Lower leg skin (tissue), 4 donors: Measurements from ENCODE around the gene FOXR1. TPM values are rescaled to one million over a fixed set of nuclear protein-coding genes. Genes with fewer than 3 reads are reported as not detected.

Experiments
- DNase-seq, 2 donors: peaks; one replicate each; pipeline ENCODE4 v3.0.0-alpha.2; 2019; ENCODE audit warnings: low spot score in 2 of 2
- H3K4me3 ChIP-seq: fragments of 200-600 bp; sonication (generic); 2 replicates; pipeline ENCODE4 v1.5.1; 2017; ENCODE audit warnings: mild to moderate bottlenecking, low read depth; ENCODE audit not compliant: poor library complexity, severe bottlenecking
- POLR2A ChIP-seq, 2 donors: fragments of 450-650 bp; IDR thresholded peaks; one replicate each; pipeline ENCODE4 v1.6.1; 2016 to 2017; ENCODE audit warnings: antibody characterized with exemption in 2 of 2, mild to moderate bottlenecking in 1 of 2, moderate library complexity in 1 of 2
- WGBS, 2 donors: methylation state at CpG; one replicate each; pipeline ENCODE4 v1.1.5; 2018; 5-methylcytosine and 5-hydroxymethylcytosine counted together
- intact Hi-C: fragments of 100-400 bp; cut with DNase I; formaldehyde crosslinking; loops from one replicate; pipeline ENCODE4 v1.15.0; 2023; ENCODE audit warnings: low total_unique reads
- total RNA-seq, 4 donors: library from RNA; depleted of rRNA; stranded (reverse); fragments of >200 nt; gene quantifications; one replicate each; pipeline ENCODE4 v1.1.0, GENCODE V29; 2016
- TF ChIP-seq, protein P1 (sequence below), 3 donors: fragments of 450-650 bp; IDR thresholded peaks; one replicate each; pipeline ENCODE4 v1.5.1; 2016; ENCODE audit warnings: antibody characterized with exemption in 3 of 3, mild to moderate bottlenecking in 3 of 3, moderate library complexity in 2 of 3

Gene FOXR1
- total RNA-seq, 4 donors from 2014 or later, result not detected

DNA sequence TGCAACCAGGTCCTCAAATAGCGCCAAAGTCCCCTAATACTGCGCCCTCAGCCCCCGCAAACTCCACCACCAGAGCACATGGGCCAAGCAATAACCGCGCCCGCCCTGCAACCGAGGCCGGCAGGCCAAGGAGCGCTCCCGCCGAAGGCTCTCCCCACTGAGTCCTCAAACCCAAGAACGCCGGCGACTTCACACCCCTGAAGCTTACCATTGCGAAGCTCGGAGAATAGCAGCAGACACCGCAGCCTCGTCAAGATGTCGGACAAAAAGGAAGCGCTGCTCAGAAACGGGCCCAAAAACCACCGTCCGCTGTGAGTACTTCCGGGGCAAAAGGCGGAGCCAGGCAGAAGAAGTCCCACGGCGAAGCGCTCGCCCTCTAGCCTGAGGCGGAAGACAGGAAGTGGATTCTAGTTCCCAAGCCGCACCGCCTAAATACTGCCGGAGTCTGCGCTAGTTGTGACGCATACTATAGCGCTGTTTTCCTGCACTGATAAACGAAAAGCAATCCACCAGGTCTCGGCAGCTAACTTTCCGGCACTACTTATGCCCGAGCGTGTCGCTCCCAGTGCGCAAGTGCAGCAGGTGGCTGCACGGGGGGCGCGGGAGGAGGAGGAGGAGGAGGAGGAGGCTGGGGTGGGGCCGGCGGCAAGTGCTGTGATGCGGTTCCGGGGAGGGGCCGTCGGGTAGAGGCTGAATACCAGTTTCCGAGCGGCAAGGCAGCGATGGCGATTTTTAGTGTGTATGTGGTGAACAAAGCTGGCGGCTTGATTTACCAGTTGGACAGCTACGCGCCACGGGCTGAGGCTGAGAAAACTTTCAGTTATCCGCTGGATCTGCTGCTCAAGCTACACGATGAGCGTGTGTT, 46.7 kb downstream of the FOXR1 start, which contains the start of the genes RPS25 and TRAPPC4:
RPS25 (minus strand) TSS at position 270 of the 865 bp plus-strand sequence; CDS start at position 211, 59 bp downstream.
TRAPPC4 (plus strand) TSS at position 693 of the 865 bp plus-strand sequence; CDS start at position 723, 30 bp downstream.
- peak; percentile 96 to 99 for DNase-seq
- TF ChIP-seq, protein P1, sequence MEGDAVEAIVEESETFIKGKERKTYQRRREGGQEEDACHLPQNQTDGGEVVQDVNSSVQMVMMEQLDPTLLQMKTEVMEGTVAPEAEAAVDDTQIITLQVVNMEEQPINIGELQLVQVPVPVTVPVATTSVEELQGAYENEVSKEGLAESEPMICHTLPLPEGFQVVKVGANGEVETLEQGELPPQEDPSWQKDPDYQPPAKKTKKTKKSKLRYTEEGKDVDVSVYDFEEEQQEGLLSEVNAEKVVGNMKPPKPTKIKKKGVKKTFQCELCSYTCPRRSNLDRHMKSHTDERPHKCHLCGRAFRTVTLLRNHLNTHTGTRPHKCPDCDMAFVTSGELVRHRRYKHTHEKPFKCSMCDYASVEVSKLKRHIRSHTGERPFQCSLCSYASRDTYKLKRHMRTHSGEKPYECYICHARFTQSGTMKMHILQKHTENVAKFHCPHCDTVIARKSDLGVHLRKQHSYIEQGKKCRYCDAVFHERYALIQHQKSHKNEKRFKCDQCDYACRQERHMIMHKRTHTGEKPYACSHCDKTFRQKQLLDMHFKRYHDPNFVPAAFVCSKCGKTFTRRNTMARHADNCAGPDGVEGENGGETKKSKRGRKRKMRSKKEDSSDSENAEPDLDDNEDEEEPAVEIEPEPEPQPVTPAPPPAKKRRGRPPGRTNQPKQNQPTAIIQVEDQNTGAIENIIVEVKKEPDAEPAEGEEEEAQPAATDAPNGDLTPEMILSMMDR (IDR thresholded peaks at IDR 0.05), result no peak
- no peak for TF ChIP-seq POLR2A (IDR thresholded peaks at IDR 0.05)
- H3K4me3 ChIP-seq, result peak within 1 kb of the TSS; percentile 93
- intact Hi-C loops, result no loop called here
- 0% methylated on average over 63 of the region's 63 CpGs for WGBS, 2 donors

DNA sequence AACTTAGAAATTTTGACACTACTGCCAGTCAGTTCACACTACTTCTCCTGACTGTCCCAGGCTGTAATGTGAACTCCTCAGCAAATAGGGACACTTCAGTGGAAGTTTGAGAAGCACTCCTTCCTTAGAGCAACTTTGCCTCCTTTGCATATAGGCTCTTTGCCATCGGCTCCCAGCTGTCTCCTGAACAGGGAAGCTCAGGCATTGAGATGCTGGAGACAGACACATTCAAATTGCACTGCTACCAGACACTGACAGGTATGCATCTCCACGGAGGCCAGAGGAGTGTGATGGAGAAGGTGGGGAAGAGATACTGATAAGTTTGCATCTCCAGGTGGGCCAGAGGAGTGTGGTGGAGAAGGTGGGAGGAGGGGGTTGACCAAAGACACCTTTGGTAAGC, 48.4 kb downstream of the FOXR1 start:
- WGBS, 2 donors, result 28 to 46% methylated on average over 2 of the region's 2 CpGs
- DNase-seq, result no peak
- no peak for TF ChIP-seq POLR2A (IDR thresholded peaks at IDR 0.05)
- TF ChIP-seq, protein P1 (IDR thresholded peaks at IDR 0.05), result no peak
- no peak overlapping the region for H3K4me3 ChIP-seq
- intact Hi-C loops, result no loop called here

- intact Hi-C loops, result no loop called here
- no peak for DNase-seq
- no peak overlapping the region for H3K4me3 ChIP-seq
- TF ChIP-seq, protein P1 (IDR thresholded peaks at IDR 0.05), result no peak
- no peak for TF ChIP-seq POLR2A (IDR thresholded peaks at IDR 0.05)
- 89 to 91% methylated on average over 5 of the region's 5 CpGs for WGBS, 2 donors
These were observed 50.1 kb downstream of the FOXR1 start for GRCh38 chr11:119021631-119022030.

DNA sequence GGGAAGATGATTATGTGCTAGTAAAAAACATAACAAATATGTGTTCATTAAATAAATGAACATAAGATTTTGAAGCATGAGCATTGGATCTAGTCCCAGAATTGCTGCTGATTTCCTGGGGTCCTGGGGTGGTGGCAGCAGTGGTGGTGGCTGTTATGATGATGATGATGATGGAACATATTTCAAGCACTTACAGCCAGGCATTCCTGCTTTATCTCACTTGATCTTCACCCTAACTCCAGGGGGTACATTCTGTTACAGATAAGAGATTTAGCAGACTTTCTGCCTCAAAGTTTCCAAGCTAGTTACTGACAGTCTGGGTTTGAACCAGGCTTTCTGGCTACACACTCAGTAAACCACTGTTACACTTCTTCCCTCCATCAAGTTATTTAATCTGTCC, 52.2 kb downstream of the FOXR1 start:
- TF ChIP-seq POLR2A (IDR thresholded peaks at IDR 0.05), result no peak
- TF ChIP-seq, protein P1 (IDR thresholded peaks at IDR 0.05), result no peak
- DNase-seq, result no peak
- intact Hi-C loops, result no loop called here
- no peak overlapping the region for H3K4me3 ChIP-seq

DNA sequence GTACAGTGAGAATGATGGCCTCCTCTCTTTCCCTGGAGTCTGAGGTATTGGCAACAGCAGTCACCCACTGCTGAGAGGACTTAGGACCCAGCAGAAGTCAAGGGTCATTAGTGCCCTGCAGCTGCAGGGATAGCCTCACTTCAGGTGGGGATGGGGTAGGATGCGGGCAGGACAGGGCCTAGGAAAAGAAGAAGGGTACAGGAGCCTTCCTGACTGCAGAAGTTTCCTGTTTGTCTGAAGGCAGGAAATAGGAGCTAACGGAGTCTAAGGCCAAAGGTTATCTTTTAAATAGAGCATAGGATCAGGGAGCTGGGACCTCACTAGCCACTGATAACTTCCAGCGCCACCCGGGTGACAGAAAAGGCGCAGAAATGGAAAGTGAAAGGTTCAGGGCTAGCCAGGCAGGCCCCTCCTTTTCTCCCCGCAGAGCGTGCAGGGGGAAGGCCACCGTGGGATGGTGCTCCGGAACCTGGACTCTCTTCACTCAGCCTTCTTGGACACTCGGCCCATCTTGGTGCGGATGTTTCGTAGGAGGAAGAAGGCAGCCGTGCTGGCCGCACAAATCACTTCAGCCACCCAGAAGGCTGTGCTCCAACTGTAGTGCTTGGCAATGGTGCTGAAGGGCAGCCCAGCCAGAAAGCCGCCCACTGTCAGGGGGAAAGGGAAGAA, 53.0 kb downstream of the FOXR1 start:
- no peak for TF ChIP-seq POLR2A (IDR thresholded peaks at IDR 0.05)
- TF ChIP-seq, protein P1 (IDR thresholded peaks at IDR 0.05), result no peak
- intact Hi-C loops, result no loop called here
- WGBS, 2 donors, result 71 to 80% methylated on average over 15 of the region's 15 CpGs
- H3K4me3 ChIP-seq, result no peak overlapping the region
- no peak for DNase-seq
